Kidney tubule cell (primary cell): Measurements from ENCODE around the gene EGFR.

ENCODE experiments used
- DNase-seq: peaks from one replicate; pipeline ENCODE4 v3.0.0-alpha.2; 2018; ENCODE audit warnings: low spot score

Gene EGFR

GRCh38 chr7:55190511-55191160 is 171.8 kb downstream of the EGFR start:
- no peak for DNase-seq

GRCh38 chr7:55191161-55191925 is 172.5 kb downstream of the EGFR start:
- peak; percentile 57 for DNase-seq

GRCh38 chr7:55191926-55192692 is 173.3 kb downstream of the EGFR start:
- DNase-seq = no peak

GRCh38 chr7:55192723-55193122 is 173.9 kb downstream of the EGFR start:
- peak; percentile 32 for DNase-seq

- DNase-seq = no peak
These were observed 174.4 kb downstream of the EGFR start for GRCh38 chr7:55193245-55193644.

- no peak for DNase-seq
These were observed 175.7 kb downstream of the EGFR start for GRCh38 chr7:55194522-55194921.

GRCh38 chr7:55198634-55199392 is 180.0 kb downstream of the EGFR start:
- no peak for DNase-seq

- no peak for DNase-seq
These were observed 180.6 kb downstream of the EGFR start for GRCh38 chr7:55199418-55199817.

- DNase-seq = no peak
These were observed 181.6 kb downstream of the EGFR start for GRCh38 chr7:55200441-55200840.

GRCh38 chr7:55202150-55202913 is 183.5 kb downstream of the EGFR start:
- DNase-seq = no peak

- DNase-seq = no peak
These were observed 184.5 kb downstream of the EGFR start for GRCh38 chr7:55203300-55203699.

- no peak for DNase-seq
These were observed 186.5 kb downstream of the EGFR start for GRCh38 chr7:55205124-55205955.

GRCh38 chr7:55206235-55207029 is 187.6 kb downstream of the EGFR start:
- DNase-seq = peak; percentile 39

GRCh38 chr7:55207436-55208125 is 188.8 kb downstream of the EGFR start:
- DNase-seq = peak; percentile 13

GRCh38 chr7:55209366-55209765 is 190.5 kb downstream of the EGFR start:
- no peak for DNase-seq

GRCh38 chr7:55210176-55210575 is 191.4 kb downstream of the EGFR start:
- DNase-seq = no peak

- DNase-seq = no peak
These were observed 191.9 kb downstream of the EGFR start for GRCh38 chr7:55210716-55211115.

- no peak for DNase-seq
These were observed 192.9 kb downstream of the EGFR start for GRCh38 chr7:55211726-55212125.

GRCh38 chr7:55212176-55212575 is 193.4 kb downstream of the EGFR start:
- no peak for DNase-seq
